ENCODE measurements around the gene TRPV3.
"Not testable (repeated sequence)": the region's sequence is repeated elsewhere in the genome, so short reads cannot be mapped to it uniquely, and the experiment has no call there.

Gene TRPV3

DNA sequence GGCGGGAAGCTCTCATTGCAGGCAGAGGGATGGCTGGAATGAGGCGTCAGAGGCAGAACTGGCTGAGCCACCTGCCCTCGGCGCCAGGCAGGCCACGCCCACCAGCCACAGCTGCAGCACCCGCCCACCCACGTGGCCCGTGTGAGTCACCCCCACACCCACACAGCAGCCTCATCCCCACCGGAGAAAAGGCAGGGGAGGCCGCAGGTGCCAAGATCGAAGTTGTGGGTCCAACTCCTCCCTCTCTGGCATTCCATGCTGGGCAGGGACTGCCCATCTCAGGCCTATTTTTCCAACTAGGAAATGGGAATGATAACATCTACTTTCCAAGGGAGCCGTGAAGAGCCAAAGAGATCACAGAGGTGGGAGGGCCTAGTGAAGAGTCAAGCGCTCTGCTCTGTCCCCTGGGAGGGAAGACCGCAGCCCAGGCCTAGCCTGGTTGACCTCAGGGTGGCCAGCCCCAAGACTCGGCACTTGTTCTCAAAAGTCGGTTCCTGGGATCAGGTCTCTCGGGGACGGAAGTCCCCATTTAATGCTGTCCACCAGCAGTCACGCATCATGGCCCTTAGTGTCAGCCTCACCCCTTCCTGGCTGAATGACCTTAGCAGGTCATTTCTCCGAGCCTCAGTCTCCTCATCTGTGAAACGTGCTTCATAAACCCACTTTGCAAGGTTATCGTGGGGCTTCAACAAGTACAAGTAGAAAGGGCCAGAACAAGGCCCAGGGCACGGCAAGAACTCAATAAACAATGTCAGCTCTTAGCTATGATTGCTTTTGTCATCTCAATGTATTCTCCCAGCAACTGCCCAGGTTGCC is at the start of gene TRPV3:
TSS of gene TRPV3 (minus strand) at position 45 of the 816 bp plus-strand sequence. CDS start 2,962 bp downstream, outside the sequence.
- DNase-seq, result no peak

DNA sequence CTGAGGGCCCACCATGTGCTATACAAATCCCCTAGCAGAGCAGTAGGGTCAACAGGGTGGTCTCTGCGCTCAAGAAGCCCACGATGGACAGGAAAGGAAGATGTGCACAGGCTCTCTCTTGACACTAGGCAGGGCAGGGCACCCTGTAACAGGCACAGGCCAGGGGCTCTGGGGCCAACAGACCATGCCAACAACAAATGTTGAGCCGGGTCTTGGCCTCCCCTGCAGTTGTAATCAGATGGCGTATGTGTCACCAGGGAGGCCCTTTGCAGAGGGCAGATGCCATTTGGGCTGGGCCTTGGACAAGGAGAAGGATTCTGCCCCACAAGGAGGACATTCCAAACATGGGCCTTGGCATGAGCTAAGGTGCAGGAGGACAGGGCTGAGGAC is 46.3 kb upstream of the TRPV3 start:
- DNase-seq, result no peak

DNA sequence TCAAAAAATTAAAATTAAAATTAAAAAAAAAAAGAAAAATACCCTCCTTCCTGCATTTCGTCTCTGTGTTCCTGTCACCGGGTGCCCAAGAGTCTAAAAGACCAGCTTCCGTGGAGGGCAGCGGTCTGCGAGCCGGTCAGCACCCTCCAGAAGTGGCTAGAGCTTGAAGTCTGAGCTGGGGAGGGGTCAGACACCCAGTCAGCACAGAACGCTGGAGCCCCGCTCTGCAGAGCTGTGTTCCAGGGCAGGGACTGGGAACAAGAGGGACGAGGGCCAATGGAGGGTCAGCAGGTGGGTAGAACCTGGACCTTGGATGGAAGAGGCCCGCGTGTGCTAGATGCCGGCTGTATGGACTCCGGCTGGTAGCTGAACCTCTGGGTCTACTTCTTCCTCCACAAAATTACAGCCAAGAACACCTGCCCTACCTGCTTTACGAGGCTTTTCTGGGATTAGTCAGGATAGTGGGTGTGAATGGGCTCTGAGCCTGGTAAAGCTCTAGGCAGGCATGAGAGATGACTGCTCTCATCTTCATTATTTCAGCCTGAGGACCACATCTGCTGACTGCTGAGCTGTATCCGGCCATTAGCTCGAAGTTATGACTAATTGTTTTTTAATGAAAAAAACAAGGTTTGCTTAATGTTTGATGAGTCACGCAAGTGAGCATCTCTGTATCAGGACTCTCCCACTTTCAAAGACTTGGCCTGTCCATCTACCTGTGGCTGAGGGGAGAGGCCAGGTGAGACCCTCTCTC is 45.7 kb upstream of the TRPV3 start:
- DNase-seq, result no peak

DNA sequence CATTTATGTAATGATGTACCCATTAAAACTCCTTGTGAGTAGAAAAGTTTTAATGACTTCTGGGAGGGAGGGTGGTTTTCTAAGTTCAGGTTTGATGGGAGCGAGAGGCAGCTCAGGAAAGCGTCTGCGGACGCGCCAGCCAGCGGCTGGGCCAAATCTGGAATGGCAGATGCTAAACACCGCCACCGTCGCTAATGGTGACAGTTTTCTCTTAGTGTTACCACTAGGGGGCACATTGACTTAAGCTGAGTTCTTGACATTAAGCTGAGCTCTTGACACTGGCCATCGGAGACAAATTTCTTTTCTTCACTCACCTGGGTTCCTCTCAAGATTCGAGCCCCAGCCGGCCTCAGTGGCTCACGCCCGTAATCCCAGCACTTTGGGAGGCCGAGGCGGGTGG is 44.9 kb upstream of the TRPV3 start:
- DNase-seq, result no peak

DNA sequence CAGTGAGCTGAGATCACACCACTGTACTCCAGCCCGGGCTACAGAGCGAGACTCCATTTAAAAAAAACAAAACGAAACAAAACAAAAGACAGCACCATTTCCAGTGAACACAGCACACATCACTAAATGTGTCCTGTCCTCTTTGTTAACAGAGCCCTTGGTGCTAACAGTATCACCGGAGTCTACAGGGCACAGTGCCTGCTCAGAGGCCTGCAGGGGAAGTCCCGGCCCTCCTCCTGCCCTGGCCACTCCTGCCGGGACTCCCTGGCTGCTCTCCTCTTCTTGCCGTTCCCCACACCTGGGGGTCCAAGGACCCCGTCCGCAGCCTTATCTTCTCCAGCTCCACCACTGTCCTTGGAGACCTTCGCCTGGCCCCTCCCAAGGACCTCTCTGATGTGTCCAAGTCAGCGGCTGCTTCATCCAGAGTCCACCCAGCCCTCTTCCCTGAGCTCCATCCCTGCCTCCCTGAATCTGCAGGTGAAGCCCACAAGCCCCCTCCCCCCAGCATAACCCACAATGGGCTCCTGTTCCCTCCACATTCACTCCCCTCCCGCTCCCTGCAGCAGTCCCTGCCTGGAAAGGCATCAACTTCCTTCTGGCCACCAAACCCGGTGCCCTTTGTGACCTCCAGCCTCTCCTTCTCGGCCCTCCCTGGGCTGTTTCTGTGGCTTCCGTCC is 43.1 kb upstream of the TRPV3 start:
- no peak for DNase-seq

DNA sequence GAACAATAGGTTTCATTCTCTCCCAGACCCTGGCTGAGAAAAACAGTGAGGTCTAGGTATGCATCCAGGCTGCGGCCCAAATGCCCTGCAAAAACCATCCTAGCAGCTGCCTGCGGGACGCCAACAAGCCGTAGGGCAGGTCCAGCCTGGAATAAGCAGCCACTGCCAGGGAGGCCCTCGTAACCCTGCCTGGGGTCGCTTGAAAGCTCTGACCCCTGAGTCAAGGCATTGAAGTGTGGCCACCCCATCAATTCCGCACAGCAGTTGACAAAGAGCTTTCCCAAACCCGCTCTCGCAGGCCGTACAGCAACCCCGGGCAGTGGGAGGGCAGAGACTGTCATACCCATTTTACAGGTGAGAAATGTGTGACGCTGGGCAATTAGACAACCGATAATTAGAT is 40.5 kb upstream of the TRPV3 start:
- no peak for DNase-seq

DNA sequence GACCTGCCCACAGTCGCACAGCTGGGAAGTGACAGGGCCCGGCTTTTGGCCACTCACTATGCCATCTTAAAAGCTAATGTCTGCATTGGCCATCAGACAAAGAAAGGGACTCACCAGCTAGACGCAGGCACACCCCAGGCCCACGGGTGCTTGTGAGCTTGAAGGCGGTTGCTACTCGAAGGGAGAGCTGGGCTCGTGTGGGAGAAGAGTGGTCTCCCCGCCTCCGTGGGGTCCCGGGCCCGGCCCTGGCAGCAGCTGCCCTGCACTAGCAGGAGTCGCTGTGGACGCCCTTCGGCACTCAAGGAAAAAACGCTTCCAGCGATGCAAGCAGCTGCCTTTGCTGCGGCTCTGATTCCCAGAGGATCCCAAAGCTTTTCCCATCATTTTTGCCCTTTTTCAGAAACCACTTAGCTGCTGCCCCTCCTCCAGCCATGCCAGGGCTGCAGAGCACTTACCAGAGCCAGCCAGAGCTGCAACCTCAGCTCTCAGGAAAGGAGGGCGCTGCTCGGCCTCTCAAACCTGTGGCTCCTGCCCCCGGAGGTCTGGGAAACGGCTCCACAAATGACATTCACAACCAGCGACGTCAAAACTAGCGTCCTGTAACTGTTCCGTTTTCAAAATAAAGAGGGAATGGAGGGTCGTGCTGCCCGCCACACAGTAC is 39.3 kb upstream of the TRPV3 start:
- DNase-seq, result no peak

DNA sequence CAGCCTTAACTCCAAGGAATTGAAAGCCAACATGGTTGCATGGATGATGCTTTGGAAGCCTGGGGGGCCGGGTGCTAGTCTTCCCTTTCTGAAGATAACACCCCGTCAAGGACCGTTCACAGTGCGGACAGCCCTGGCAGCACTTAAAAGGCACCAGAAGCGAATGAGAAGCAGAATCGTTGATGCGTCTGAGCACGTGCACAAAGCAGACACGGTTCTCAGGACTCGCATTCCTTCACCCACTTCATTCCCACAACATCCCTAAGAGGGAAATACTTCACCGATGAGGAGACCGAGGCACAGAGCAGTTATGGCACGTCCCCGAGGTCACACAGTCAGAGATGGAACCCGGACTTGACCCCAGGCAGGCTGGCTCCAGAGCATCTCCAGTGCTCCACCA is 37.4 kb upstream of the TRPV3 start:
- DNase-seq, result no peak

DNA sequence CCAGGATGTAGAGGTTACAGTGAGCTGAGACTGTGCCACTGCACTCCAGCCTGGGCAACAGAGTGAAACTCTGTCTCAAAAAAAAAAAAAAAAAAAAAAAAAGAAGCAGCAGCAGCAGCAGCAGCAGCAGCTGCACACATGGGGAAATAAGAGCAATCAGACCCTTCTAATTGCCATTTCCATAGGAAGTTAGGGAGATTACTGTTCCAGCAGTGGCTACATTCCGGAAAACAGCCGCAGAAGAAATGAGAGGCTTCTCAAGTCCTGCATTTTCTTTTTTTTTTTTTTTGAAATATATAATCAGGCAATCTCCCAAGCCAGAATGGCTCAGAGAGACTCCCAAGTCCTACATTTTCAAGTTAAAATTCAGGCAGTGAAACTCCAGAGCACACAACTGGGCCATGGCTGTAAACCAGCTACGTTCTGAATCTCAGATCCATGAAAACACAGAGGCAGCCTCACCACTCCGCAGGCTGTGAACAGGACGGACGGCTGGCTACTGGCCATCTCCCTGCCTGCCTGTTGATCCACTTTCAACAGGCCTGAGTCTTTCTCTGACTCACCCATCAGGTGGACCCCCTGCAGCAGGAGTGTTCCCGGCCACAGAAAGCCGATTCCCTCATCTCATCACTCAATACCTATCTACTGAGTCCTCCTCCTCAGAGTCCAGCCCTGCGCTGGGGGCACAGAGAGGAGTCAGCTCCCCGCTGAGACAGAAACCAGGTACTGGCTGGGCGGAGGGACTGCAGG is 36.6 kb upstream of the TRPV3 start:
- no peak for DNase-seq

DNA sequence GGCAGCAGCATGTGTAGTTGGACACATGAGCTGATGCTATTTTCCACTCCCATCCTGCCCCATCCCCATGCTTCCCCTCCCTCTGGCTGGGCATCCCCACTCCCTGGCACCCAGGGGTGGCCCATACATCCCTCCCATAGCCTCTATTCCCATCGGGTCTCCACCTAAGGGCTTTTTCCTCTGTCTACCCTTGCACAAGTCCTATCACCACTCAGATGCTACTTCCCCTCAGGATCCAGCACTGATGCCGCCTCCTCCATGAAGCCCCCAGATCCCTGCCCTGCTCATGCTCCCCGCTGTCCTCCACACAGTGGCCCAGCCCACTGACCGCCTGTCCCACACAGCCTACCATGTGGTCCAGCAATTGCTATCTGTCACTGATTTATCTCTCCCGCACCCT is 35.8 kb upstream of the TRPV3 start:
- no peak for DNase-seq

DNA sequence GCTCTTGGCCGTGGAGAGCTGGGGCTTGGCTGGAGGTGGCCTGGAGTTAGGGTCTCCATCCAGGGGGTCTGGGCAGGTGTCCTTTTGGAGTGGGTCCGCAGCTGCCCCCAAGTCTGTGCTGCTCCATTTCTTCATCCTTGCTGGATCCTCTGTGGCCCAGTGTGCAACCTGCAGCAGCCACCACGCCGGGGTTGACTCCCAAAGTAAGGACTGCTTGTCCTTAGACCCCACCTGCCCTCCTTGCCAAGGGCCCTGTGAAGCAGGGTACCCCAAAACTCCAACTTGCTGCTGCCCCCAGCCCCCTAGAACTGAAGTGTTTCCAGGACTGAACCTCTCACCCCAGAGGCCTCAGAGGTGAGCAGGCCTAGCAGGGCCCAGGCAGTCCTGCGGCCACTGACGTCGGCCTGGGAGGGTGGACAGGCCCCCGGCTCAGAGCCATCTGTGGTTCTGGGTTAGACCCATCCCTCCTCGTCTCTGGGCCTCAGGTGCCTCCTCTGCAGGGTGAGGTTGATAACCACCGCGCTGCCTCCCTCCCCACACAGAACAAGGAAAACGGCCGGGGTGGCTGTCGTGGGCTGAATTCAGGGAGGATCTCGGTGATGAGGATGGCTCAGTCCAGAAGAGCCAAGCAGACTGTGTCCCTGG is 34.7 kb upstream of the TRPV3 start:
- DNase-seq, result no peak

DNA sequence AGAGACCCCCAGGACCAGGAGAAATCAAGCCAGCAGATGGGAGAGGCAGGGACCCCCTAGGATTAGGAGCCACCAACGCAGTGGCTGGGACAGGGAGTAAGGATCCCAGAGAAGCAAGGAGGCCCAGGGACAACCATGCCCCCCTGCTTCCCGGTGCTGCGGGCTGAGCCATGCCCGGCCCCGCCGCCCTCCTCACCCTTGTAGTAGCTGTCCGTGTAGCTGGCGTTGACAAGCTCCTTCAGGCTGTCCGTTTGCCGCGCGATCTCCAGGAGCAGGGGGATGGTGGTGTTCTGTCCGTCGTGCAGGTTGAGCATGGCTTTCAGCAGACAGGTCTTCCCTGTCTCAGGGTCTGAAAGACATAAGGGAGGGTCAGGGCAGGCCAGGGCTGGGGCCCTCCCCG is 33.2 kb upstream of the TRPV3 start:
- no peak for DNase-seq

DNA sequence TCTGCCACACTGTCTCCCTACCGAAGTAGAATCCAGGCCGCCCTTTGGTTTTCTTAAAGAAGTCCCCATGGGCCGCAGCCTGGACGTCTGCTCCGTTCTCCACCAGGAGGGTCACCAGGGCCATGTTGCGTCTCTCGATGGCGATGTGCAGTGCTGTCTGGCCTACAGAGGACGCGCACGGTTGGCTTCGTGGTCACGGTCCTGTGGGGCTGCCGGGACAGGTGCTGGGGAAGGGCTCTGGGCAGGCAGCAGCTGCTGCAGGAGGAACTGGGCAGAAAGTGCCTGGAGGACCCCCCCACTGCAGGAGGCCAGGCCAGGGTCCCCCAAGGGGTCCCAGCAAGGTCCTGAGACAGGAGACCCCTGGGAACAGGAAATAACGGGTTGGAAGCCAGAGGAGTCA is 32.6 kb upstream of the TRPV3 start:
- DNase-seq, result no peak

DNA sequence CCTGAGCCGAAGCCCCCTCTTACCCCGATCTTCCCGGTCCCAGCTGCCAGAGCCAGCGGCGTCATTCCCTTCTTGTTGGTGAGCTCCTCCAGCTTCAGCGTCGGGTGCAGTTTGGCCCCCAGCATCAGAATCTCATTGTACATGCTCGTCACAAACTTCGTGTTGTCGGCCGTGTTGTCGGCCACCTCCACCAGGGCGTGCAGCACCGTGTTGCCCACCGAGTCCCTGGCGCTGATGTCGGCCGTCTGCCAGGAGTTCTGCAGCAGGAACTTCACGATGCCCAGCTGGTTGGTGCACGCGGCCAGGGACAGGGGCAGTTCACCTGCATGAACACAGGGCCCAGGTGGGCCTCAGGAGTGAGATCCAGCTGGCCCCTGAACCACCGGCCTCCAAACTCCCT is 32.2 kb upstream of the TRPV3 start:
- DNase-seq, result no peak

DNA sequence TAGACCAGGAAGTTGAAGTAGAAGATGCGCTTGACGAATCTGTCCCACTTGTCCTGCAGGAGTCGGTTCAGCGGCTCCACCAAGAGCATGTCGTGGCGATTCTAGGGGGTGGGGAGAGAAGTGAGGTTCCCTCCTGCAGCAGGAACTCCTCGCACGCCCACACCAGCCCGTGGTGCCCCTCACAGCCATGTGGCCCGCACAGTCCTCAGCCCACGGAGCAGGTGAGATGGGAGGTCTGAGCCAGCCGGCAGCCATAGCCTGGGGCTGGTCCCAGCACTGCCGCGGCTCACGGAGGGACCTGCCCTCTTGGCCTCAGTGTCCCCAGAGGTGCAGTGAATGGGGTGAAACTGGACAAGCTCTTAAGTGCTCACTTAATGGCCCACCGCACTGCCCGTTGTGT is 28.2 kb upstream of the TRPV3 start:
- DNase-seq, result no peak

DNA sequence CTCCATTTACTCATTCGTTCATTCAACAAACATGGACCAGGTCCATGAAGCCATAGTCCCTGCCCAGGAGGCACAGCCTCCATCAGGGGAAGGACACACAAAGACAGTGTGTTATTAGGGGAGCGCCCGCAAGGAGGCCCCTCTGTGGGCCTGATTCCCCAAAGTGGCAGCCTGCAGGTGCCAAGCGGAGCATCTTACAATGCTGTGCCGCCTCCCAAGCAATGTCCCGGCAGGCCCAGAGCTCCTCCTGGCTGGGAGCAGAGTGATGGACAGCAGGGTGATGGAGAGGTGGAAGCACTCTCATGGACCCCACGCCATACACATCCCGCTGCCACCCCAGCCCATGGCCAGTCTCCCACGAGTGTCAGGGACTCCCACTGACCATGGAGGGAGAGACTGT is 25.8 kb upstream of the TRPV3 start:
- DNase-seq, result no peak

DNA sequence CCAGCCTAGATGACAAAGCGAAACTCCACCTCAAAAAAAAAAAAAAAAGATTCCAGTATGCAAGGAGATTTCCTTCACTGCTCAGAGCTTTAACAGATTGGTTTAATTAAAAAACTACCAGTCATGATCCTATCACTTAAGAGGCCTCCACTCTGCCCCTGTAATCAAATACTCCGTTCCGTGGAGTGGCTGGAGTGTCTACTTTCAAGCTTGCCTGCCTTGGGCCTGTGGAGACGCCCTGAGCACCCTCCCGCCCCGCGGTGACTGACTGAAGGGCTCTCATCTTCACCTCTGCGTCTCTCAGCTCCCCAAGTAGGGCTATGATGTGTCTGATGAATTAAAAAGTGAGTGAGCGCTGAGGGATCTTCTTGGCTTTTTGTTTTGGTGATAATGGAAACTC is 25.3 kb upstream of the TRPV3 start:
- DNase-seq, result no peak

DNA sequence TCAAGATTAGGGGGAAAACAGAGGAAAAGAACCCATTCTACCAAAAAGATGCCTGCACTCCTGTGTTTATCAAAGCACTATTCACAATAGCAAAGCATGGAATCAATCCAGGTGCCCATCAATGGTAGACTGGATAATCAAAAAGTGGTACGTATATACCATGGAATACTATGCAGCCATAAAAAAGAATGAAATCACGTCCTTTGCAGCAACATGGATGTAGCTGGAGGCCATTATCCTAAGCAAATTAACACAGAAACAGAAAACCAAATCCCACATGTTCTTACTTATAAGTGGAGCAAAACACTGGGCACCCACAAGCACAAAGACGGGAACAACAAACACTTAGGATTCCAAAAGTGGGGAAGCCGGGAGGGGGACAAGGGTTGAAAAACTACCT is 21.1 kb upstream of the TRPV3 start:
- not testable (repeated sequence) for DNase-seq

DNA sequence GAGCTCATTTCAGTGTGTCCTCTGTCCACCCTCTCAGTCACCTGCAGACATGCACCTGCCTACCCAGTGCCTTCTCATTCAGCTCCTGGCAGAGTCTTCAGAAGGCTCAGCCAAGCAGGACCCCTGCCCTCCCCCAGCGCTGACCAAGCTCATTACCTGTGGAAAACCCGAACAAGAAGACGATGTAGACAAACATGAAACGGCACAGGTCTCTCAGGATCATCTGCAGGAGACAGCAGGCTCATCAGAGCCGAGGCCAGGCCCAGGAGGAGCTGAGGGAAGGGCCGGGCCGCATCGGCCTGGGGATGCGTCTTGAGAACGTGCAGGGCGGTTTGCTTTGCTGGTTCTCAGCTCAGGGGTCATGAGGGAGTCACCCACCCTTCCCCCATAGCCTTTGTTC is 19.4 kb upstream of the TRPV3 start:
- no peak for DNase-seq

DNA sequence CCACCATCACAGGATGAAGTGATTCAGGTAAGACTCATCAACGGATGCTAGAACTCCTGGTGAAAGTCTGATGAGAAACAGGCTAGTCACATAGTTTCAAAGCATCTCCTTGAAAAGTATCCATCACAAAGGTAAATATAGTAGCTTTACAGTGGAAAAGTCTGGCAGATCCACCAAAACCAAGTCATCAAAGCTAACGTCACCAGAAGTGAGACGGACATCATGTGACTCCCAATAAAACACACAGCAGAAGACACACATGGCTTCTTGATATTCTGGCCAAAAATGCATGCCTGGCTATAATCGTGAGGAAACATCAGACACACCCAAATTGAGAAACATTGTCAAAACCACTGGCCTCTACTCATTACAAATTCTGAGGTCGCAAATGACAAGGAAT is 17.9 kb upstream of the TRPV3 start:
- no peak for DNase-seq

DNA sequence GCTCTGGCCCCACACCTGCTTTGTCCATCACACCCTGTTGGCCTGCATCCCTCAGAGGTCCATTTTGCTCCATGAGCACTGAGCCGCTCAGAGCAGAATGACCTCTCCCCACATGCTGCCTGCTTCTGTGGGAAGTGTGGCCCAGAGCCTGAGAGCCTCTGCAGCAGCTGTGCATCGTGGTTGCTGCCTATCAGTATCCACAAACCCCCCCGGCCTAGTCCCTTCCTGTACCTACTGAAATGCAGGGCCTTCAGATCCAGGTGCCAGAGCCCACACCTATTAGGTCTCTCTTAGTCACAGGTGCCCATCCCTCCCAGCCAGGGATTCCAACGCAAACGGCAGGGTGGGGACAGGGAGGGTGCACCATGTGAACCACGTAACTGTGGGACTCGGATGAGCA is 16.6 kb upstream of the TRPV3 start:
- no peak for DNase-seq
